GM12878 (cell line): ENCODE results near the gene CXCL6. TPM values are rescaled to one million over a fixed set of nuclear protein-coding genes. Genes with fewer than 3 reads are reported as not detected.

Experiments
- BCL11A ChIP-seq: IDR thresholded peaks from 2 replicates; pipeline ENCODE4 v1.6.1; 2011; ENCODE audit warnings: low read depth, low read length
- BHLHE40 ChIP-seq, 2 experiments: fragments of 450-650 bp in 1 of 2; IDR thresholded peaks; 2 replicates each; pipeline ENCODE4 v1.6.1; 2011 to 2017; ENCODE audit warnings: low read depth in 2 of 2, borderline replicate concordance in 1 of 2, improper control_type of control experiment in 1 of 2, low read length in 1 of 2, mild to moderate bottlenecking in 1 of 2
- CHD1 ChIP-seq: IDR thresholded peaks from 2 replicates; pipeline ENCODE4 v1.6.1; 2012; ENCODE audit warnings: low read depth, low read length, improper control_type of control experiment
- FOS ChIP-seq: IDR thresholded peaks from 3 replicates; pipeline ENCODE4 v1.6.1; 2011; ENCODE audit warnings: borderline replicate concordance; ENCODE audit not compliant: insufficient read length; ENCODE audit errors: extremely low read depth
- HDAC2 ChIP-seq: fragments of 200-600 bp; sonication (generic); IDR thresholded peaks from 2 replicates; pipeline ENCODE4 v1.6.1; 2017
- MYB ChIP-seq: fragments of 150-350 bp; IDR thresholded peaks from 2 replicates; pipeline ENCODE4 v1.6.1; 2014; ENCODE audit warnings: mild to moderate bottlenecking, low read depth, low read length, borderline replicate concordance
- NFYA ChIP-seq: IDR thresholded peaks from 2 replicates; pipeline ENCODE4 v1.6.1; 2011; ENCODE audit warnings: low read depth, mild to moderate bottlenecking, low read length, improper control_type of control experiment, borderline replicate concordance
- POU2F2 ChIP-seq: IDR thresholded peaks from 3 replicates; pipeline ENCODE4 v1.6.1; 2011; ENCODE audit warnings: low read depth, mild to moderate bottlenecking, low read length, borderline replicate concordance
- SREBF1 ChIP-seq: IDR thresholded peaks from 2 replicates; pipeline ENCODE4 v1.6.1; 2012; ENCODE audit warnings: mild to moderate bottlenecking, low read length
- TCF3 ChIP-seq: IDR thresholded peaks from 2 replicates; pipeline ENCODE4 v1.6.1; 2012; ENCODE audit warnings: low read depth, mild to moderate bottlenecking, low read length, borderline replicate concordance; ENCODE audit not compliant: insufficient read depth
- polyA plus RNA-seq, 11 experiments: library from polyadenylated mRNA; depleted of rRNA in 4 of 11; unstranded in 6 of 11; stranded (reverse) in 5 of 11; fragments of >200 nt; fragmentation: Nextera tagmentation in 4 of 11; fragmentation: Illumina TruSeq in 1 of 11; extraction: Ambion mirVana in 4 of 11; extraction: Trizol in 1 of 11; gene quantifications; 1 replicate in 1 of 11; 2 replicates in 10 of 11; pipeline versions ENCODE4 v1.2.1 to v1.2.3, GENCODE V29; 2011 to 2016; ENCODE audit warnings: inconsistent platforms in 2 of 11, missing spikeins in 2 of 11, low read depth in 1 of 11
- total RNA-seq, 4 experiments: library from RNA; depleted of rRNA in 3 of 4; stranded (reverse); fragments of >200 nt in 3 of 4; fragmentation: Illumina TruSeq in 1 of 4; extraction: Trizol in 1 of 4; gene quantifications; 2 replicates each; pipeline versions ENCODE4 v1.2.1 to v1.2.3, GENCODE V29; 2013 to 2021
- TF ChIP-seq, protein P1 (sequence below): fragments of 150-350 bp; IDR thresholded peaks from 2 replicates; pipeline ENCODE4 v1.6.1; 2014; ENCODE audit warnings: mild to moderate bottlenecking, low read depth, low read length
- TF ChIP-seq, protein P2 (sequence below): fragments of 450-650 bp; formaldehyde crosslinking; IDR thresholded peaks from 2 replicates; pipeline ENCODE4 v1.4.0; 2020; ENCODE audit warnings: mild to moderate bottlenecking, moderate library complexity
- TF ChIP-seq, protein P3 (sequence below): fragments of 450-650 bp; IDR thresholded peaks from 2 replicates; pipeline ENCODE4 v1.6.1; 2017; ENCODE audit warnings: mild to moderate bottlenecking, low read depth, inconsistent platforms; ENCODE audit not compliant: poor library complexity, severe bottlenecking

The CXCL6 gene
- total and polyA plus RNA-seq, 10 of the 15 experiments (the other 5 are each of a cell fraction or from before 2014, with no cell fraction given), result not detected

- TF ChIP-seq POU2F2, result no peak
- TF ChIP-seq HDAC2, result no peak
- TF ChIP-seq NFYA, result no peak
- TF ChIP-seq SREBF1, result no peak
- TF ChIP-seq TCF3, result no peak
- no peak for TF ChIP-seq CHD1
- no peak for TF ChIP-seq FOS
- TF ChIP-seq BCL11A, result no peak
- no peak for TF ChIP-seq BHLHE40 (IDR thresholded peaks at IDR 0.05; ENCODE audit: borderline replicate concordance in 1 of 2, low read depth in 2 of 2, low read length in 1 of 2)
- TF ChIP-seq, protein P1, sequence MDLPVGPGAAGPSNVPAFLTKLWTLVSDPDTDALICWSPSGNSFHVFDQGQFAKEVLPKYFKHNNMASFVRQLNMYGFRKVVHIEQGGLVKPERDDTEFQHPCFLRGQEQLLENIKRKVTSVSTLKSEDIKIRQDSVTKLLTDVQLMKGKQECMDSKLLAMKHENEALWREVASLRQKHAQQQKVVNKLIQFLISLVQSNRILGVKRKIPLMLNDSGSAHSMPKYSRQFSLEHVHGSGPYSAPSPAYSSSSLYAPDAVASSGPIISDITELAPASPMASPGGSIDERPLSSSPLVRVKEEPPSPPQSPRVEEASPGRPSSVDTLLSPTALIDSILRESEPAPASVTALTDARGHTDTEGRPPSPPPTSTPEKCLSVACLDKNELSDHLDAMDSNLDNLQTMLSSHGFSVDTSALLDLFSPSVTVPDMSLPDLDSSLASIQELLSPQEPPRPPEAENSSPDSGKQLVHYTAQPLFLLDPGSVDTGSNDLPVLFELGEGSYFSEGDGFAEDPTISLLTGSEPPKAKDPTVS, result no peak
- TF ChIP-seq MYB, result no peak
- TF ChIP-seq, protein P2, sequence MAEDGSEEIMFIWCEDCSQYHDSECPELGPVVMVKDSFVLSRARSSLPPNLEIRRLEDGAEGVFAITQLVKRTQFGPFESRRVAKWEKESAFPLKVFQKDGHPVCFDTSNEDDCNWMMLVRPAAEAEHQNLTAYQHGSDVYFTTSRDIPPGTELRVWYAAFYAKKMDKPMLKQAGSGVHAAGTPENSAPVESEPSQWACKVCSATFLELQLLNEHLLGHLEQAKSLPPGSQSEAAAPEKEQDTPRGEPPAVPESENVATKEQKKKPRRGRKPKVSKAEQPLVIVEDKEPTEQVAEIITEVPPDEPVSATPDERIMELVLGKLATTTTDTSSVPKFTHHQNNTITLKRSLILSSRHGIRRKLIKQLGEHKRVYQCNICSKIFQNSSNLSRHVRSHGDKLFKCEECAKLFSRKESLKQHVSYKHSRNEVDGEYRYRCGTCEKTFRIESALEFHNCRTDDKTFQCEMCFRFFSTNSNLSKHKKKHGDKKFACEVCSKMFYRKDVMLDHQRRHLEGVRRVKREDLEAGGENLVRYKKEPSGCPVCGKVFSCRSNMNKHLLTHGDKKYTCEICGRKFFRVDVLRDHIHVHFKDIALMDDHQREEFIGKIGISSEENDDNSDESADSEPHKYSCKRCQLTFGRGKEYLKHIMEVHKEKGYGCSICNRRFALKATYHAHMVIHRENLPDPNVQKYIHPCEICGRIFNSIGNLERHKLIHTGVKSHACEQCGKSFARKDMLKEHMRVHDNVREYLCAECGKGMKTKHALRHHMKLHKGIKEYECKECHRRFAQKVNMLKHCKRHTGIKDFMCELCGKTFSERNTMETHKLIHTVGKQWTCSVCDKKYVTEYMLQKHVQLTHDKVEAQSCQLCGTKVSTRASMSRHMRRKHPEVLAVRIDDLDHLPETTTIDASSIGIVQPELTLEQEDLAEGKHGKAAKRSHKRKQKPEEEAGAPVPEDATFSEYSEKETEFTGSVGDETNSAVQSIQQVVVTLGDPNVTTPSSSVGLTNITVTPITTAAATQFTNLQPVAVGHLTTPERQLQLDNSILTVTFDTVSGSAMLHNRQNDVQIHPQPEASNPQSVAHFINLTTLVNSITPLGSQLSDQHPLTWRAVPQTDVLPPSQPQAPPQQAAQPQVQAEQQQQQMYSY (CRISPR knock-in tag), result no peak
- TF ChIP-seq, protein P3, sequence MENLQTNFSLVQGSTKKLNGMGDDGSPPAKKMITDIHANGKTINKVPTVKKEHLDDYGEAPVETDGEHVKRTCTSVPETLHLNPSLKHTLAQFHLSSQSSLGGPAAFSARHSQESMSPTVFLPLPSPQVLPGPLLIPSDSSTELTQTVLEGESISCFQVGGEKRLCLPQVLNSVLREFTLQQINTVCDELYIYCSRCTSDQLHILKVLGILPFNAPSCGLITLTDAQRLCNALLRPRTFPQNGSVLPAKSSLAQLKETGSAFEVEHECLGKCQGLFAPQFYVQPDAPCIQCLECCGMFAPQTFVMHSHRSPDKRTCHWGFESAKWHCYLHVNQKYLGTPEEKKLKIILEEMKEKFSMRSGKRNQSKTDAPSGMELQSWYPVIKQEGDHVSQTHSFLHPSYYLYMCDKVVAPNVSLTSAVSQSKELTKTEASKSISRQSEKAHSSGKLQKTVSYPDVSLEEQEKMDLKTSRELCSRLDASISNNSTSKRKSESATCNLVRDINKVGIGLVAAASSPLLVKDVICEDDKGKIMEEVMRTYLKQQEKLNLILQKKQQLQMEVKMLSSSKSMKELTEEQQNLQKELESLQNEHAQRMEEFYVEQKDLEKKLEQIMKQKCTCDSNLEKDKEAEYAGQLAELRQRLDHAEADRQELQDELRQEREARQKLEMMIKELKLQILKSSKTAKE, result no peak
Observed at GRCh38 chr4:73870768-73871167, 34.3 kb downstream of the CXCL6 start (continued).
